Cardiac muscle cell (in vitro differentiated cells and primary cell): ENCODE data around the gene MGLL. TPM values are rescaled to one million over a fixed set of nuclear protein-coding genes. Genes with fewer than 3 reads are reported as not detected.

Source experiments
- DNase-seq, 2 donors: peaks; one replicate each; pipeline versions ENCODE4 v3.0.0 to v3.0.0-alpha.2; 2010 to 2017; ENCODE audit warnings: low read depth in 1 of 2, low spot score in 1 of 2
- H3K27ac ChIP-seq: fragments of 200-600 bp; sonication (generic); 2 replicates; pipeline ENCODE4 v1.5.1; 2016
- H3K27me3 ChIP-seq: fragments of 200-600 bp; sonication (generic); 2 replicates; pipeline ENCODE4 v1.6.0; 2016; ENCODE audit warnings: control low read depth
- H3K36me3 ChIP-seq: fragments of 200-600 bp; sonication (generic); 2 replicates; pipeline ENCODE4 v1.5.1; 2016; ENCODE audit warnings: control low read depth
- H3K4me1 ChIP-seq: fragments of 200-600 bp; sonication (generic); 2 replicates; pipeline ENCODE4 v1.8.1; 2017; ENCODE audit warnings: low read depth, mild to moderate bottlenecking, mixed run types
- H3K4me3 ChIP-seq: fragments of 200-600 bp; sonication (generic); 2 replicates; pipeline ENCODE4 v1.5.1; 2016; ENCODE audit warnings: mild to moderate bottlenecking
- H3K9me3 ChIP-seq: fragments of 200-600 bp; sonication (generic); 2 replicates; pipeline ENCODE4 v1.5.1; 2017; ENCODE audit warnings: low read depth, mild to moderate bottlenecking, control low read depth
- CTCF ChIP-seq: IDR thresholded peaks from 2 replicates; pipeline ENCODE4 v1.5.1; 2012; ENCODE audit warnings: low read depth, mild to moderate bottlenecking, low read length
- polyA plus RNA-seq: library from polyadenylated mRNA; unstranded; fragments of >200 nt; fragmentation: Nextera tagmentation; extraction: Ambion mirVana; gene quantifications from 2 replicates; pipeline ENCODE4 v1.2.1, GENCODE V29; 2016
- total RNA-seq: library from RNA; depleted of rRNA; stranded (reverse); fragments of >200 nt; gene quantifications from 2 replicates; pipeline ENCODE4 v1.2.3, GENCODE V29; 2016

MGLL gene
- total and polyA plus RNA-seq, 2 experiments from 2014 or later, result 1.0 TPM

GRCh38 chr3:127827808-127828207, 5.5 kb upstream of the MGLL start:
- no peak overlapping the region for H3K4me3 ChIP-seq
- DNase-seq, result no peak
- no peaks in the 10 kb centered on the region for H3K36me3 ChIP-seq
- H3K4me1 ChIP-seq, result no peaks in the 10 kb centered on the region
- no peak overlapping the region for H3K27ac ChIP-seq
- no peaks in the 10 kb centered on the region for H3K9me3 ChIP-seq
- TF ChIP-seq CTCF, result no peak
- H3K27me3 ChIP-seq, result peaks cover 28% of the 10 kb centered on the region

GRCh38 chr3:127825756-127826155, 3.4 kb upstream of the MGLL start:
- Histone ChIP-seq H3K4me1 (no peaks in the 10 kb centered on the region), H3K9me3 (no peaks in the 10 kb centered on the region), H3K27me3 (peaks cover 49% of the 10 kb centered on the region), H3K27ac (no peak overlapping the region), H3K4me3 (no peak overlapping the region), H3K36me3 (no peaks in the 10 kb centered on the region)
- DNase-seq, result no peak
- TF ChIP-seq CTCF, result no peak

DNA sequence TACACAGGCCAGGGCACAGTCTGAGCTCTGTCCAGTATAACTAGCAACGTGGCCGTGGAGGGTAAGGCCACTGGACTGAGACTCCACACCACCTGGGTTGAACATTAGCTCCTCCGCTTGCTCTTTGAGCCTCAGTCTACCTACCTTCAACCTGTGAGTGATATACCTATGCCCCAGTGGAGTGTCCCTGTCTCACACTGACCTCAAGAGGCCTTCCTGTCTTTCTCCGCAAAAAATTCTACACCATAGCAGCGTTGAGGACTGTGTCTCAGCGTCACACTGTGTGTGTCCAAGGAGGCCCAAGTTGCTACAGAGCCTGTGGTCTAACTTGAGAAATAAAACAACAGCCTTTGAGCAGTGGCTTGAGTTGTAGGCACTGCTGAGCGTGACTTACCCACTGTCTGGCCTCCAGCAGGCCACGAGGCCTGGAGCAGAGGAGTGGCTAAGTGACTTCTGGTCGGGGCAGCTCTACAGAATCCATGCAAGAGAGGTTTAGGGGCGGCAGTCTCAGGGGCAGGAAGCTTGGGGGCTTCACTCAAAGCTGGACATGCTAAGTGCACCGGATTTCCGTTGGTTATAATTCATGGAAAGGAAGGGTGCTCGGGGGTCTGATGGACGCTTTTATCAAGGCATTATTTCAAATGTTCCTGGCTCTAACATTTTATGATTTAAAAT, 2.0 kb upstream of the MGLL start:
- Histone ChIP-seq H3K4me1 (no peaks in the 10 kb centered on the region), H3K36me3 (no peaks in the 10 kb centered on the region), H3K4me3 (no peak overlapping the region), H3K27ac (no peak overlapping the region), H3K27me3 (peaks cover 59% of the 10 kb centered on the region), H3K9me3 (no peaks in the 10 kb centered on the region)
- TF ChIP-seq CTCF, result no peak
- no peak for DNase-seq

DNA sequence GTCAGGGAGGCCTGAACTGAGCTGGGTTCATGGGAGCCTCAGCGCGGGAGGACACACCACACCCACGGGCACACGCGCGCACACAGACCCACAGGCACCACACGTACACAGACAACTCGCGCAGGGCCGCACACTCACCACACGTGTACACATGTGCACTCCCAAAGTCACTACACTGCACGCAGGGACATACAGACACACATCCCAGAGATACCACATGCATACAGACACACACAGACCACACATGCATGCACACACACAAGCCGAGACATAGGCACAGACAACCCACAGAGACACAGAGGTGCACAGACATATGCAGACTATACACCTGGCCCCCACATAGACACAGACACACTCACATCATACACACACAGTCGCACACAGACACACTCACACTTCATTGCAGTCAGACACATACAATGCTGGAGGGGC, 1.1 kb upstream of the MGLL start:
- no peak overlapping the region for H3K4me3 ChIP-seq
- no peak for TF ChIP-seq CTCF
- H3K27me3 ChIP-seq, result peaks cover 59% of the 10 kb centered on the region
- no peaks in the 10 kb centered on the region for H3K4me1 ChIP-seq
- DNase-seq, result no peak
- H3K9me3 ChIP-seq, result no peaks in the 10 kb centered on the region
- H3K36me3 ChIP-seq, result no peaks in the 10 kb centered on the region
- H3K27ac ChIP-seq, result no peak overlapping the region

DNA sequence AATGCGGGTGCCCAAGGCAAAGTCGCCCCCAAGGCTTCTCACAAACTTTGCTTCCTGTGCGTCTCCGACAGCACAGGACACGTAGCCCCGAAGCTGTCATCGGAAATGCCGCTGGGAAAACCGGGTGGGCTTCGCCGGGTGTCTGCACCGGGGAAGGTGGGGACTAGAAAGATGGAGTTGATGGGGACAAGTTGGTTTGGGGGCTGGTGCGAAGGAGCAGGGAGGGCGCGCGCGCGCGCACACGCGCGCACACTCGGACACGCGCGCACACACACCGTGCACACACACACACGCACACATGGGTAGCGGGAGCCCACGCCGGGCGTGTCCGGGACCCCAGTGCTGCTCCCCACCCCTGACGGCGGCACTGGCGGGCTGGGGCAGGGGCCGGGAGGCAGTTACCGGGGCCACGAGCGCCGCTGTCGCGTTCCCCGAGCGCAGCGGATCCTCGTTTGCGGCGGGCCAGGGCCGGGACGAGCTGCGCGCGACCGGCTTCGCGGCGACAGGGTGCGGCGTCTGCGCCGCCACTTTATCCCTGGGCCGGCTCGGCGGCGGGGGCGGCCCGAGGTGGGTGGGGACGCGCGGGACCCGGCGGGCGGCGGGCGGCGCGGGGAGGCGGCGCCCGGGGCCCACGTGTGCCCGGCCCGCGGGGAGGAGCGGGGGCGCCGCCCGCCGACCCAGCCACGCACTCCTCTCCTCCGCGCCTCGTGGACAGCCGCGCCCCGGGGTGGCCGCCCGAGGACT, 539 bp upstream of the MGLL start:
- Histone ChIP-seq H3K36me3 (no peaks in the 10 kb centered on the region), H3K4me3 (peak overlapping the region; percentile 54), H3K4me1 (no peaks in the 10 kb centered on the region), H3K27ac (no peak overlapping the region), H3K27me3 (peaks cover 59% of the 10 kb centered on the region), H3K9me3 (no peaks in the 10 kb centered on the region)
- no peak for TF ChIP-seq CTCF
- peak; percentile 22 to 47 for DNase-seq
